WI38 (cell line): ENCODE results near the gene PABPN1L.

Experiments
- H3K4me3 ChIP-seq: 2 replicates; pipeline ENCODE4 v1.5.1; 2011; ENCODE audit warnings: low read depth, mild to moderate bottlenecking, control low read depth, low read length
- CTCF ChIP-seq: IDR thresholded peaks from 2 replicates; pipeline ENCODE4 v1.5.1; 2012; ENCODE audit warnings: low read depth, mild to moderate bottlenecking, control low read depth, low read length

Gene PABPN1L

GRCh38 chr16:88822281-88823040 is 44.0 kb downstream of the PABPN1L start:
- H3K4me3 ChIP-seq: no peak overlapping the region

GRCh38 chr16:88821168-88821850 is 45.2 kb downstream of the PABPN1L start:
- no peak for TF ChIP-seq CTCF
- H3K4me3 ChIP-seq: no peak overlapping the region

More at GRCh38 chr16:88822281-88823040, 44.0 kb downstream of the PABPN1L start:
- TF ChIP-seq CTCF: no peak

GRCh38 chr16:88820385-88821025 is 46.0 kb downstream of the PABPN1L start:
- H3K4me3 ChIP-seq: no peak overlapping the region
- TF ChIP-seq CTCF: no peak

- no peak overlapping the region for H3K4me3 ChIP-seq
- no peak for TF ChIP-seq CTCF
Observed at GRCh38 chr16:88819126-88819525, 47.3 kb downstream of the PABPN1L start.

GRCh38 chr16:88818575-88818874 is 47.9 kb downstream of the PABPN1L start:
- no peak overlapping the region for H3K4me3 ChIP-seq
- no peak for TF ChIP-seq CTCF

GRCh38 chr16:88817785-88818574 is 48.5 kb downstream of the PABPN1L start:
- no peak for TF ChIP-seq CTCF
- peak overlapping the region; percentile 14; the same call in 1 of the 2 replicates for H3K4me3 ChIP-seq
